Measurements from ENCODE around the gene NANOGP8. TPM values are rescaled to one million over a fixed set of nuclear protein-coding genes. Genes with fewer than 3 reads are reported as not detected.

NANOGP8 gene
- polyA plus RNA-seq, 3 donors, result not detected

DNA sequence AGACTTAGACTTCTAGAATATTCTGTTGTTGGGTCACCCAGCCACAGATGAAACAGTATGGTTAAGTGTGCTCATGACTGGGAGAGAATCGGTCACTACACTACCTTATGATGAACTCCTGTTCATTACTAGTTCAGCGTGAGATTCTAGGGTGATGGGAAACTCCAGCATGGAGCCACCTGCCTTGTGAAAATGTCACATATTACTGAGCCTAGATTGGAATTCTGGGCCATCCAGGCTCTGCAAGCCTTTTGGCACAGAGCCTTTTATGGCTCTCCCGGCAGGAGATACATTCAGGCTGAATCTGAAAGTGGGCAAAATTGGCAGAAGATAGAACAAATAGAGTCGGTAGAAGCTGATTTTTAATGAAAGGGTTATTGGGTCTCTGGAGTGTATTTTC, 19.0 kb downstream of the NANOGP8 start:
- 46 to 87% (median 83%) methylated on average over 4 of the region's 4 CpGs for WGBS, 3 donors
- H3K27ac ChIP-seq (ENCODE audit: low read depth, low read length), result no peak overlapping the region

DNA sequence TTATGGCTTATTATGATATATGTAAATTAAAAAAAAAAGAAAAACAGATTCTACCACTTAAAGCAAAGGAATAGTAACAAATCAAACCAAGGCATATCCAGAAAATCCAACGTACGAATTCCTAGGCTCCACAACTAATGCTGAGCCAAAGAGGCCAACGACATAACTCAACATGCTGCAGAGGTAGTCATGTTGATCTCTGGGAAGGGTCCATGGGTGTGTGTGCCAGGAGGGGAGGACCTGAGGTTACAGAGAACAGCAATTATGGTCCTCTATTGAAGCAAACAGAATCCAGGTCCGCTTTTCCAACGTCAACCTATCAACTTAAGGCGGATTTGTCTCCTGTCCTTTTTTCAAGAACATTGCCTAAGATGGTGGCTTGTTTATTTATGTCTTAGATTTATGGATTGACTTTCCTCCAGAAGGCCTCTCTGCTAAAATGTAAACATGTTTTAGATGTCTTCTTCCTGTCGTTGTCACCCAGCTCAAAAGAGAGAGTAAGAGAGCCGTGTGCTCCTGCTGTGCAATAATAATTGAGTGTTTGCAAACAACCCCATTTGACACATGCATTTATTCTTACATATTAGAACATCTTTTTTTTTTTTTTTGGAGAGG, 20.4 kb downstream of the NANOGP8 start:
- no peak overlapping the region for H3K27ac ChIP-seq (ENCODE audit: low read depth, low read length)
- WGBS, 3 donors, result 77 to 85% (median 78%) methylated on average over 8 of the region's 8 CpGs

DNA sequence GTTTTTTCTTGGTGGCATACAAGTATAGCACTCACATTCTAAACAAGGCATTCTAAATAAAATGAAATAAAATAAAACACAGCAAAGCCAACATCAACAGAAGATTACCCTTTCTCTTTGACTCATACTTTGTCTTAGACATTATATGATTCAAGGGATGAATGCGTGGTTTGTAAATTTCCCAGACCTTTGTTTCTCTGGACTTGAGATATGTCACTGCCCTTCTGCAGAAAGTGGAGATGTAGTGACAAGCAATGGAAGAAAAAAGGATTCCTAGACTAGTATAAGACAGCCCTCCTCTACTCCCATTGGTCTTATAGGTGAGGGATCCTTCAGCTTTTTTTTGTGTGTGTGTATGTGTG, 22.4 kb downstream of the NANOGP8 start:
- WGBS, 3 donors, result 93 to 98% (median 97%) methylated on average over 1 of the region's 1 CpG
- no peak overlapping the region for H3K27ac ChIP-seq (ENCODE audit: low read depth, low read length)

DNA sequence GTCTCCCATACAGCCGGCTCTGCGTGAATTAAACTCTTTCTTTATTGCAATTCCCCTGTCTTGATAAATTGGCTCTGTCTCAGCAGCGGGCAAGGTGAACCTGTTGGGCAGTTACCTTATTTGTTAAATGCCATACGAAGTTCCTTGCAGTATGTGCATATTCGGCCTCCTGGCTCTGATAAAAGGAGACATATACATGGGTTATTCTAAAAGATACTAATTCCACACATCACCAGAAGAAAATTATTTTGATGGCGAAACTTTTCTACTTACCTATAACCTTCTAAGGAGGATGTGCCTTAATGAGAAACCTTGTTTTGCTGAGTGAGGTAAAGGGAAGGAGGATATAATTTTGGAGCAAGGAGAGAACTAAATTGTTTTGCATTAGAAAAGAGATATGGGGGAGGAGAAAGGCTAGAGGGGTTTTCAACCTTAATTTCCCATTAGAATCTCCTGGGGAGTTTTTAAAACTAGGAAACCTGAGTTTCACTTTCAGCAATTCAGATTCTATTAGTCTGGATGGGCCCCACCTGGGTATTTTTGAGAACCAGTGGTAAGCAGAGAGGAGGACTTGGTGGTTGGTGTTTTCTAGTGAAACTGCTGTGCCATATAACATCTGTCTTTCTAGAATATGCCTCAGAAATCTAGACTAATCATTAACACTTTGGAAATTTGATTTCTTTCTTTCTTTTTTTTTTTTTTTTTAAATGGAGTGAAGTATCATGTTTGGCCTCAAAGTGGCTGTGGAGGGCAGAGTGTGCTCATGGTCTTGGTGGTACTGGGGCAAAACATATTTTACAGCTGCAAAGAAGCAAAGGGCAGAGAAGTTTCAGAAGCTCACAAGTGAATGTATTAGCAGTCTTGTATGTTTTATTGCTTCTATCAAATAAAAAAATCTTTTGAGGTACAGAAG, 23.0 kb downstream of the NANOGP8 start:
- H3K27ac ChIP-seq (ENCODE audit: low read depth, low read length), result no peak overlapping the region
- 82 to 90% (median 88%) methylated on average over 6 of the region's 6 CpGs for WGBS, 3 donors

DNA sequence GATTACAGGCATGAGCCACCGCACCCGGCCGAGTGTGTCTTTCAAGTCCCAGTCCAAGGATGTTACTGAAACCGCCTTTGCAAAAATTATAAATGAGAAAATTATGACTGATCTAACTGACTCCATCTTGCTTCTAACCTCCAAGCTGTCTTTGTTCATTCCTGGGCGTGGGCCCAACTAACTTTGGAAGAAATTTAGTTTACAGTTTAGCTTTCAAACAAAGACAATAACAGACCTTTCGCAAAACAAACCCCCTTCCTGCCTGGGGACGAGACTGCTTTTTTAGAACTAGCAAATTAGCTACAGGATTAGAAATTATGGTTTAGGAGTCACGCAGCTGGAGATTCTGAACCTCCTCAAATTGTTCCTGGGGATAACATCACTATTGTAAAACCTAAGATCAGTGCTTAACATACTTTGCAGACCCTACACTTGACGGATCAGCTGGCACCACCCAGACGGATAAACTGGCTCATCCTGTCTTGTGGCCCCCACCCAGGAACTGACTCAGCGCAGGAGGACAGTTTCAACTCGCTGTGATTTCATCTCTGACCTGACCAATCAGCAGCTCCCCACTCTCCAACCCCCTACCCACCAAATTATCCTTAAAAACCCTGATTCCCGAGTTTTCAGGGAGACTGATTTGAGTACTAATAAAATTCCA, 23.8 kb downstream of the NANOGP8 start:
- no peak overlapping the region for H3K27ac ChIP-seq (ENCODE audit: low read depth, low read length)
- WGBS, 3 donors, result 54 to 82% (median 66%) methylated on average over 13 of the region's 13 CpGs

DNA sequence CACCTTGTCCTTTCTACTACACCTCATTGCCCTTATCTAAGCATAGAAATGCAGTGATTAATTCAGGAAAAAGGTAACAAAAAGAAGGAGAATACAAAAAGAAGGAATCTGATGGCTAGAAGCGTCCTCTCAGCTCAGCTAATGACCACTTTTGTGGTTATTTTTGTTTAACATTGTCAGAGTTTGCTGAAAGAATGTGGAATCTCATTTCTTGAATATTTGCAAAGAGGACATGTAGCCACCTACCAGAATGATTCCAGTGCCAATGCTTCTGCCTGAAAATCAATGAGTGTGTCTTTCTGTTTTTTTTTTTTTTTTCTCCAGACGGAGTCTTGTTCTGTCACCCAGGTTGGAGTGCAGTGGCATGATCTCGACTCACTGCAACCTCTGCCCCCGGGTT, 24.5 kb downstream of the NANOGP8 start:
- no peak overlapping the region for H3K27ac ChIP-seq (ENCODE audit: low read depth, low read length)
- 73 to 87% (median 81%) methylated on average over 4 of the region's 4 CpGs for WGBS, 3 donors

DNA sequence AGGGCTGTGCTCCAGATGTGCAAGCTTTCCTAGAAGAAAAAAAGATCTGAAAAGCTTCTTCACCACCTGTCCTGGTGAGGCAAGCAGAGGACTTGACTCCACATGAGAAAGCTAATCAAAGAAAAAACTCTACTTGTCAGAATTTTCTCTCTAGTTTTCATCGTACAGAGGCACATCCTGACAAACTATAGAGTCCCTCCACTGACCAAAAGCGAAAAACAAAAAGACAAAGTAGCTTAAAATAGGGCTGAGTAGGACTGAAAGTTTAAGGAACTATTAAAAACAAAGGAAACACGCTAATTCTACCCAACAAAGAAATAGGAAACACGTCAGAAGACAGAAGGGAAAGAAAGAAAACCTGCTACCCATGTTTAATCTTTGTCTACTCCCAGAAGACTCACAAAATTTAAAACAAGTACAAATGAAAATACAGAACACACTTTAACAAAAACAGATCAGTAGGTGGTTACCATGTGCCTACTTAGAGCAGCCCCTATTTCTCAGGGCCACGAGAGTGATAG, 26.5 kb downstream of the NANOGP8 start:
- H3K27ac ChIP-seq (ENCODE audit: low read depth, low read length), result no peak overlapping the region
- 39 to 64% (median 40%) methylated on average over 5 of the region's 5 CpGs for WGBS, 3 donors

DNA sequence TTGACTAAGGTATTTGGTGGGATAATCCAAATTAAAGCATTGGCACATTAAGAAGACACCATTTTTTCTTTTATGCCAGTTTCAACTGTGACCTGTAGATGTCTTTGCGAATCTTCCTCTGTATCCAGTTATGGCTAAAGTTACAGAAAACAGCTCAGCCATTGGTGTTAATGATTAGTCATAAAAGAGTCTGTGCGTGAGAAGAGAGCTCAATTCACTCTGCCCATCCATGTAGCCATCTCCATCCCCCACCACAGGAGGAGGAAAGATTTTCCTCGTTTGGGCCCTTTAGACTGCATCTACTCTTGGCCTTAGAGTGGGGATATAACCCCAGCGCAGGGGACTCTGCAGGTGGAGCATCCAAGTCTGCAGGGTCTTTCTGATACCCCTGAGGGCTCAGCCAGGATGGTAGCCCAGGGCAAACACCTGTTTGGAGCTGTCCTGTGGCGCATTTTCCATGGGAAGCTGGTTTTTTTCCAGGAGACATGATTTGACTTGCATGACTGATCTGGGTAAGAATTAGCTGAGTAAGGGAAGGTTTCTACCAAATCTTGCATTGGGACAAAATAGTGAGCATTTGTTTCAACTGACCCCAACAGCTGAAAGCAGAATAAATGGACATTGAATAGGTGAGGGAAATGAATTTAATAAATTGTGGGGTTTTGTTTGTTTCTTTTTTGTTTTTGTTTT, 29.5 kb downstream of the NANOGP8 start:
- H3K27ac ChIP-seq (ENCODE audit: low read depth, low read length), result no peak overlapping the region
- 90 to 94% (median 93%) methylated on average over 5 of the region's 5 CpGs for WGBS, 3 donors

DNA sequence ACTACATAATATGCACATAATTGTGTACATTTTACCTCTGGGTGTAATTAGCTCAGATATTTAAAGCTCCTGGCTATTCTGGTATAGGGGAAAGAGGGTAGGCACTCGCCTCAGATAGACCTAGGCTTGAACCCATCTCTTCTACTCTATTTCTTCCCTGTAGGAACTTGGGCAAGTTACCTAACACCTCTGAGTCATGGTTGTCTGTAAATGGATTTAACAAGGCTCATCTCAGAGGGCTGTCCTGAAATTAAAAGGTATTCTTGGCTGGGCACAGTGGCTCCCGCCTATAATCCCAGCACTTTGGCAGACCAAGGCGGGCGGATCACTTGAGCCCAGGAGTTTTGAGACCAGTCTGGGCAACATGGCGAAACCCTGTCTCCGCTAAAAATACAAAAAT, 30.7 kb downstream of the NANOGP8 start:
- WGBS, 3 donors, result 89 to 98% (median 94%) methylated on average over 6 of the region's 6 CpGs

DNA sequence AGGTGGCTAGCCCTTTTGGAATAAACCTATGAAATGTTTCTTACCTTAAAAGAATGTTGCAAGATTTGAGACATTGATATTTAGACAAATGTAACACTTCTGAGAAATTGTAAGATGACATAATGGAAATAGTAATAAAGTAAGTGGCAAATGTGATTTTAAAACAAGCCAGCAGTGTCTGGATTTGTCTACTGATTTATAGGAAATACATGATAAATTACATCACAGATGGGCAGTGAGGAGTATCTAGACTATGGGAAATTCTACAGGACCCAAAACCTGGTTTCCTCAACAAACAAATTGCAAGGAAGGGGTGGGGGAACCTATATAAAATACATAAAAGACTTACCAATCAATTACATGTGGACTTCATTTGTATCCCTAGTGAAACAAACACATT, 37.1 kb downstream of the NANOGP8 start:
- no peak overlapping the region for H3K27ac ChIP-seq (ENCODE audit: low read depth, low read length)

More for the DNA sequence above, 30.7 kb downstream of the NANOGP8 start:
- H3K27ac ChIP-seq (ENCODE audit: low read depth, low read length), result no peak overlapping the region

DNA sequence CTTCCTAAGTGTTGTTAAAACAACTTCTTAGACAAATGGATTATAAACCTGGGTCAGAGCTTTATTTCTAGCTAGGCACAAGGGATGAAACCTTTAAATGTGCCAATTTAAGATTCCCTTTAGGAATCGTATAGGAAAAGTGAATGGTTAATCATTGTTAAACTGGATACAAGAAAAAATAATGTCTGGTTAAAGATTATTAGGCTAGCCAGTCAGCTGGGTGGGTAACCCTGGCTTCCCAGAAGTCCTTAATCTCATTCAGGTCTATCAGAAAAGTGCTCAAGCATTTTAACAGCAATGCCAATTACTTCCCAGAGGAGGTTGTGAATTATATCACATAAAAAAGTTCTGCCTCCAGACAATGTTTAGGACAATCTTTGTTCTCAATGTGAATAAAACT, 37.6 kb downstream of the NANOGP8 start:
- WGBS, 3 donors, result 21 to 82% (median 78%) methylated on average over 1 of the region's 1 CpG

DNA sequence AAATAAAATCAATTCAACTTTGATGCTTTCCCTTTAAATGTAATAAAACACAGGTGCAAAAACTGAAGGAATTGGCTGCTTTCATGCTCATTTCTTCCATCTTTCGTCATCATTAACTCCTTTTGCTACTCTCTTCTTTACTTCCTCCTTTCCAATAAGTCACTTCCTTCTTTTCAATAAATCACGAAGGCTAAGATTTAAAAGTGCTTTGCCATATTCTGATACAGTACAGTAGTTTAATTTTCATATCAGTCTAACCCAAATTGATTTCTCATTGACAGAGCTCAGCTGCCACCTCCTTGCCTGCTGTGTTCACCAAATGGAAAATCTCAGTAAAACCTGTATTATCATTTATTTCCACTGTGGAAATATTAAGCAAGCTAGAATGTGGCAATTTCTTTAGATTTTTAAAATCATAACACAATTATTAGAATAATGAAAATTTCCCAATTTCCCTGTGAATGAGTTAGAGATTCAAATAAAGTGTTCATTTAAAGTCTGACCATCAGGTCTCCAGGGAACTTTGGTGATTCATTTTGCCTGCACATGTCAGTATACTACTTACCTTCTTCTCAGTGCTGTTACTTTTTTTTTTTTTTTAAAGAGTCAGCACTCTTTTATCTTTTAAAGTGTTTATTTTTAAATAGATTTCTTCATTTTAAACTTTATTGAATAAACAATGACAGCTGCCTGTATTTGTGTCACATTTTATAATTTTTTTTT, 41.6 kb downstream of the NANOGP8 start:
- no peak overlapping the region for H3K27ac ChIP-seq (ENCODE audit: low read depth, low read length)
- WGBS, 3 donors, result 21 to 38% (median 34%) methylated on average over 2 of the region's 2 CpGs

More for the DNA sequence above, 37.6 kb downstream of the NANOGP8 start:
- no peak overlapping the region for H3K27ac ChIP-seq (ENCODE audit: low read depth, low read length)

DNA sequence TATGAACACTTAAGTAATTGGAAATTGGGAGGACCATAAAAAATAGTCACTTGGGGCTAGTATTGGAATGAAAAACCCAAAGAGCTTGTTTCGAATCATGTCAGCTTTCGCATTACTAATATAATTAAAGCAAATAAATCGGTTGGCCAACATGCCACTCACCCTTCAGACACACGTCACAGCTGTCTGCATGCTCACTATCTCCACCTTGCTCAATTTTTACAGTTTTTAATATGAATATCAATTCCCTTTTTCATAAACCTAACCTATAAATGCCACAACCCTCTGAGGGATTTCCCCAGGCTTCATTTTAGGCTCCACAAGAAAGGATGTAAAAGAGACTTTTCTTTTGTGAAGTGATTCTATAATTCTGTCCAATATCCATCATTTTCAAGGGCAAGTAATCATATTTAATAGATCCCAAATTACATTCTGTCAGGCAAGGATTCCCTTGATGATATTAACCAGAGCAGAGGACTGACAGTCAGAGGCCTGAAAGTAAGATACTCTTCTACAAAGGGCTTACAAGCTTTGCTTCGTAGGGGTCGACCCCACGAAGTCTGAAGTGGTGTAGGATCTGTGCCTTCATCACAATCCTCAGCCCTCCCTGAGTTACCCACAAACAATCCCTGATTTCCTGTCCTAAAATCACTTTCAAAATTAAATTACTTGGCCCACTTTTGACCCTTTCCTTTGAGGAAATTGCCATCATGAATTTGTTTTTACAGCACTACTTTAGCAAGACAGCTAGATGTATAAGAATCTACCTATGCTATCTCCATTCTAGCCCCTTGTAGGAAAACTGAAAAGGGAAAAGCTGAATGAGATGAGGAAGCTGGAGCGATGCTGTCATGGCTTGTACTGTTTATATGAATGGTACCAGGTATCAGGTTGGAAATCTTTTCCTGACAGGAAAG, 44.5 kb downstream of the NANOGP8 start:
- H3K27ac ChIP-seq (ENCODE audit: low read depth, low read length), result no peak overlapping the region
- 77 to 79% (median 79%) methylated on average over 8 of the region's 8 CpGs for WGBS, 3 donors

DNA sequence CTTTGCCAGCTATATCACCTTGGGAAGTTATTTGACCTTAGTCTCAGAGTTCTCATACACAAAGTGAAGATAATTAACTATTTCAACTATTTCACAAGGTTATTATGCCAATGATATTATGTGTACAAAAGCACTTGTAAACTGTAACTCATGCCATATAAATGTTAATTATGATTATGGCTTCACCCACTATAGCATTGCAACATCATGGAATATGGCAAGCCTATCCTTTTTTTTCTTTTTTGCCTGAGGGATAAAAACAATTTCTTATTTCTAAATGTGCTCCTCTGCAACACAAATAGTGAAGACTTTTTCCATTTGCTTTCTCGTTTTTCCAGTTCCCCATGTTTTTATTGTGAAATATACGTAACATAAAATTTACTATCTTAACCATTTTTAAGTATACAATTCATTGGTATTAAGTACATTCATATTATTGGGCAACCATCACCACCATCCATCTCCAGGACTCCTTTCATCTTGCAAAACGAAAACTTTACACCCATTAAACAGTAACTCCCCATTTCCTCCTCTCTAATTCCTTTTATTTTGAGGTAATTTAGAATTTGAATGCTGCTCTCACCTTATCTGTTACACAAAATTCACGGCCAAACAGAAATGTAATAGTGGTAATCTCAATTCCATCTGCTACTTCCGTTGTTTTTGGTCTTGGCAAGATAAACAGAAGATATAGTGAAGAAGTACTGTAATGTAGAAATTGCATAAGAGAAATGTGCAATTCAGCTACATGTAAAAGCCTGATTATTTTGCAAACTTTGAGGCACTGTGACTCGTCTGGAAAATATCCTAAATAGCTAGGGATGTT, 46.3 kb downstream of the NANOGP8 start:
- WGBS, 3 donors, result 32 to 67% (median 39%) methylated on average over 6 of the region's 6 CpGs
- H3K27ac ChIP-seq (ENCODE audit: low read depth, low read length), result no peak overlapping the region
